Body of pancreas (tissue), 4 donors: ENCODE results near the gene RXRA. TPM values are rescaled to one million over a fixed set of nuclear protein-coding genes. Genes with fewer than 3 reads are reported as not detected.

ENCODE experiments used
- ATAC-seq: fragments of 150-250 bp; one replicate; pipeline ENCODE4 v1.9.1; 2016
- DNase-seq, 4 donors: peaks; one replicate each; pipeline ENCODE4 v3.0.0-alpha.2; 2019
- H3K27ac ChIP-seq, 4 donors: fragments of 200-600 bp; sonication (generic); 1 replicate in 3 of 4; 2 replicates in 1 of 4; pipeline versions ENCODE4 v1.5.1 to v1.6.1; 2016 to 2019; ENCODE audit warnings: mild to moderate bottlenecking in 1 of 4, mixed read lengths in 1 of 4, moderate library complexity in 1 of 4
- H3K27me3 ChIP-seq, 2 donors: fragments of 200-600 bp; sonication (generic); one replicate each; pipeline ENCODE4 v1.6.0; 2016; ENCODE audit warnings: mild to moderate bottlenecking in 1 of 2
- H3K36me3 ChIP-seq, 2 donors: fragments of 200-600 bp; sonication (generic); replicated peaks in 1 of 2; 2 replicates each; pipeline ENCODE4 v1.5.1; 2016; ENCODE audit warnings: low read depth in 2 of 2; ENCODE audit not compliant: insufficient read depth in 1 of 2
- H3K4me1 ChIP-seq: fragments of 200-600 bp; sonication (generic); one replicate; pipeline ENCODE4 v1.6.0; 2016
- H3K4me3 ChIP-seq, 2 donors: fragments of 200-600 bp; sonication (generic); 1 replicate in 1 of 2; 2 replicates in 1 of 2; pipeline ENCODE4 v1.5.1; 2016 to 2019
- H3K9me3 ChIP-seq, 3 donors: fragments of 200-600 bp; sonication (generic); 1 replicate in 2 of 3; 2 replicates in 1 of 3; pipeline ENCODE4 v1.5.1; 2016
- POLR2A ChIP-seq, 3 donors: fragments of 450-650 bp; IDR thresholded peaks; one replicate each; pipeline ENCODE4 v1.6.1; 2016; ENCODE audit warnings: antibody characterized with exemption in 3 of 3, mild to moderate bottlenecking in 2 of 3
- WGBS, 2 donors: methylation state at CpG; one replicate each; pipeline ENCODE4 v1.1.5; 2017; 5-methylcytosine and 5-hydroxymethylcytosine counted together
- intact Hi-C: fragments of 100-400 bp; cut with DNase I; formaldehyde crosslinking; loops from one replicate; pipeline ENCODE4 v1.15.1; 2023
- total RNA-seq, 2 donors: library from RNA; depleted of rRNA; stranded (reverse); fragments of >200 nt; gene quantifications; one replicate each; pipeline ENCODE4 v1.1.0, GENCODE V29; 2016
- TF ChIP-seq, protein P1 (sequence below), 7 experiments: fragments of 450-650 bp in 4 of 7; fragments of 200-600 bp in 3 of 7; sonication (generic) in 3 of 7; IDR thresholded peaks; one replicate each; pipeline ENCODE4 v1.5.1; 2016 to 2019; ENCODE audit warnings: antibody characterized with exemption in 7 of 7

The RXRA gene
- total RNA-seq, 2 donors from 2014 or later = 31.4 to 41.9 TPM

DNA sequence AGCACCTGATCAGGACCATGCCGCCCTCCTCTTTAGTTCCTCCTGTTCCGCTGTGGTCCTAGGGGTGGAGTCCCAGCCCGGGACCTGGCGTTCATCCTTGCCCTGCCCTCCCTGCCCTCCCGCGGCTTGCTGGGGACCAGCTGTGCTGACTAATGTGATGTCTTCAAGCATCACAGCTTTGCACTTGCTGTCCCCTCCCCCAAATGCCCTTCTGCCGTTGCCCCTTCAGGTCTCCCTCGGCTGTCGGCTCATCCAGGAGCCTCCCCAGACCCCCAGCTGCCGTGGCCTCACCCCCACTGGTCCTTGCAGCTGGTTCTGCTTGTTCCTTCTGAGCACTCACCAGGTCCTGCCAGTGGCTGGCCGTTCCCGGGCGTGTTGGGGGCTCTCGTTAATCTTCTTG lies 19.9 kb downstream of the RXRA start:
- no peak overlapping the region for H3K4me3 ChIP-seq
- TF ChIP-seq, protein P1, sequence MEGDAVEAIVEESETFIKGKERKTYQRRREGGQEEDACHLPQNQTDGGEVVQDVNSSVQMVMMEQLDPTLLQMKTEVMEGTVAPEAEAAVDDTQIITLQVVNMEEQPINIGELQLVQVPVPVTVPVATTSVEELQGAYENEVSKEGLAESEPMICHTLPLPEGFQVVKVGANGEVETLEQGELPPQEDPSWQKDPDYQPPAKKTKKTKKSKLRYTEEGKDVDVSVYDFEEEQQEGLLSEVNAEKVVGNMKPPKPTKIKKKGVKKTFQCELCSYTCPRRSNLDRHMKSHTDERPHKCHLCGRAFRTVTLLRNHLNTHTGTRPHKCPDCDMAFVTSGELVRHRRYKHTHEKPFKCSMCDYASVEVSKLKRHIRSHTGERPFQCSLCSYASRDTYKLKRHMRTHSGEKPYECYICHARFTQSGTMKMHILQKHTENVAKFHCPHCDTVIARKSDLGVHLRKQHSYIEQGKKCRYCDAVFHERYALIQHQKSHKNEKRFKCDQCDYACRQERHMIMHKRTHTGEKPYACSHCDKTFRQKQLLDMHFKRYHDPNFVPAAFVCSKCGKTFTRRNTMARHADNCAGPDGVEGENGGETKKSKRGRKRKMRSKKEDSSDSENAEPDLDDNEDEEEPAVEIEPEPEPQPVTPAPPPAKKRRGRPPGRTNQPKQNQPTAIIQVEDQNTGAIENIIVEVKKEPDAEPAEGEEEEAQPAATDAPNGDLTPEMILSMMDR (IDR thresholded peaks at IDR 0.05) = no peak
- TF ChIP-seq POLR2A (IDR thresholded peaks at IDR 0.05) = no peak
- intact Hi-C loops = no loop called here

DNA sequence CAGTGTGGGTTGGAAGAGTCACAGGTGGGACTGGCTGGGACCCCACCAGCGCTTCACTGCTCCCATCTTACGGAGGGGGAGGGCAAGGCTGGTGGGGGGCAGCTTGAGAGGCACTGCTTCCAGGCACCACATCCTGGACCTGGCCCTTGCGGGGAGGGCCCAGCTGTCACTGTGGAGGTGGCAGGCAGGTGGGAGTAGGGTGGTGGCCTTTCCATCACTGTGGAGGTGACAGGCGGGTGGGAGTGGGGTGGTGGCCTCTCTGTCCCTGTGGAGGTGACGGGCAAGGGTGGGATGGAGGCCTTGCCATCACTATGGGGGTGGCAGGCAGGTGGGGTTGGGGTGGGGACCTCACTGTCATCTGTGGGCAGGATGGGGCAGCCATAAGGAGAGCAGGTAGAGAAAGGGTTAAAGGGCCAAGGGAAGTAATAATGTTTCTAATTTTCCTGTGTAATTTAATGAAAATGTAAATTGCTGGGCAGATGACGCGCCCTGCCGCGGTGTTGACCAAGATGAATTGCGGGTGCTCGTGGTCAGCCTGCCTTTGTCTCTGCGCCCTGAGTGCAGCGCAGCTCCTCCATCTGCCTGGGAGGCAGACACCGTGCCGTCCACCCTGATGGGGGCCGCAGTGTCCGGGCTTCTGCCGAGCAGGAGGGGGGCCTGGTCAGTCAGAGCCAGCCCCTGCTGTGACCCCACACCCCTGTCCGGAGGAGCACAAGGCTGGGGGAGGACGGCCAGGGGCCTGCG lies 20.8 kb downstream of the RXRA start:
- TF ChIP-seq POLR2A (IDR thresholded peaks at IDR 0.05) = no peak
- TF ChIP-seq, protein P1 (IDR thresholded peaks at IDR 0.05) = no peak
- H3K4me1 ChIP-seq = peaks cover 76% of the 10 kb centered on the region
- no peak for DNase-seq

More for the DNA sequence above, 19.9 kb downstream of the RXRA start:
- Histone ChIP-seq H3K9me3 (no peaks in the 10 kb centered on the region), H3K4me1 (peaks cover 85% of the 10 kb centered on the region), H3K36me3 (no peaks in the 10 kb centered on the region), H3K27me3 (no peaks in the 10 kb centered on the region), H3K27ac (no peak overlapping the region)
- 48 to 50% methylated on average over 8 to 14 of the region's 14 CpGs for WGBS, 2 donors
- no peak for ATAC-seq
- DNase-seq = peak in 1 of 4 donors; percentile 40

DNA sequence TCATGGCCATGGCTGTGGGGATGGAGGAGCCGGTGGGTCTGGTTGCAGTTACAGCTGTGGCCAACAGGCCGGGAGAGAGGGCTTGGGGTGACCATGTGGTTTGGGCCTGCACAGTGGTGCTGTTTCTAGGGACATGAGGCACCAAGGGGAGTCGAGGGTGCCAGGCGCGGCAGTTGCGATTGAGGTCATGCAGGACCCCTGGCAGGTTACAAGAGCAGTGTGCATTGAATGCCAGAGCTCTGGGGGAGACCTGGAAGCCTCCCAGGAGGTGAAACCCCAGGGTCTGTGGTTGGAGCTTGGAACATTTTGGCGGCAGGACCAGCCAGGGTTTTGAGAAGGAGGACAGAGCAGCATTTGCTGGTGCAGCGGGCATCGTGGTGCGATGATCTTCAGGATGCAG lies 21.7 kb downstream of the RXRA start:
- no peak for DNase-seq
- H3K4me3 ChIP-seq = no peak overlapping the region
- no peaks in the 10 kb centered on the region for H3K27me3 ChIP-seq
- WGBS, 2 donors = 93 to 94% methylated on average over 8 to 10 of the region's 10 CpGs
- H3K27ac ChIP-seq = no peak overlapping the region
- no peaks in the 10 kb centered on the region for H3K9me3 ChIP-seq
- no peaks in the 10 kb centered on the region for H3K36me3 ChIP-seq
- no peak for TF ChIP-seq POLR2A (IDR thresholded peaks at IDR 0.05)
- TF ChIP-seq, protein P1 (IDR thresholded peaks at IDR 0.05) = no peak
- ATAC-seq = no peak
- H3K4me1 ChIP-seq = peaks cover 66% of the 10 kb centered on the region
- intact Hi-C loops = no loop called here

More for the DNA sequence above, 20.8 kb downstream of the RXRA start:
- no peaks in the 10 kb centered on the region for H3K36me3 ChIP-seq
- no peaks in the 10 kb centered on the region for H3K9me3 ChIP-seq
- no peak overlapping the region for H3K27ac ChIP-seq
- H3K4me3 ChIP-seq = no peak overlapping the region
- ATAC-seq = no peak
- intact Hi-C loops = no loop called here
- H3K27me3 ChIP-seq = no peaks in the 10 kb centered on the region
- 86 to 93% methylated on average over 18 to 21 of the region's 21 CpGs for WGBS, 2 donors

DNA sequence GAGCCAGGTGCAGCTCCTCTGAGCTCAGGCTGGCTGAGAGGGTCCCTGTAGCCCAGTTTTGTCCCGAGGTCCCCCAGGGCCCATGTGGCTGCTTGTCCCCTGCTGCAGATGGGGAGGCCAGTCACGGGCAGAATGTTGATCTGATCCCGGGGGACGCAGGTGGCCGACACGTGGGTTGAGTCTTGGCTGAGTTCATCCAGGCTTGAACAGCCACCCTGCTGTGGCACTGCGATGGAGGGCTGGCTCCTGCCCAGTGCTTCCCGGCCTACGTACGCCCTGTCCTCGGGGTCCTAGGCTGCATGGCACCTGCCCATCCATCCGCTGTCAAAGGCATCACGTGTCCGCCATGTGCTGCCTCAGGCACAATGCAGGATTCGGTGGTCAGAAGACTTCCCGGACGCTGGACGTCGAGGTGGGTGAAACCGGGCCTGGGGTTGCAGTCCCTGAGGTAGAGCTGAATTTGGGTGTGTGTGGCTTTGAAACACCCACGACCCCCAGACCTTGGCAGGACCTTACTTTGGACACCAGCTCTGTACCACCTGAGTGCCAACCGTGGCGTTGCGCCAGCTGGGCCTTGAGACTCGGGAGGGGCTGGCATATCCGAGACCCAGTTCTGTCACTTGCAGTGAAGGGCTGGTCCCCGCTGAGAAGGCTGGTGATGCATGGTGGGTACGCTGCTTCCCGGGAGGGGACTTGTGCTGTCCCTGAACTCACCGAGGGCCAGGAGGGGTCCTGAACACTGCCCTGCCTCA lies 22.3 kb downstream of the RXRA start:
- WGBS, 2 donors = 79 to 83% methylated on average over 18 to 30 of the region's 30 CpGs
- no peak for TF ChIP-seq POLR2A (IDR thresholded peaks at IDR 0.05)
- TF ChIP-seq, protein P1 (IDR thresholded peaks at IDR 0.05) = no peak
- intact Hi-C loops = no loop called here
- H3K4me3 ChIP-seq = no peak overlapping the region
- no peak overlapping the region for H3K27ac ChIP-seq
- no peaks in the 10 kb centered on the region for H3K36me3 ChIP-seq
- H3K27me3 ChIP-seq = no peaks in the 10 kb centered on the region
- ATAC-seq (no peak), DNase-seq (no peak)
- no peaks in the 10 kb centered on the region for H3K9me3 ChIP-seq
- H3K4me1 ChIP-seq = peaks cover 62% of the 10 kb centered on the region
